GM23338 (cell line): ENCODE results near the gene FHOD1. TPM values are rescaled to one million over a fixed set of nuclear protein-coding genes. Genes with fewer than 3 reads are reported as not detected.

Source experiments
- ATAC-seq: fragments of 200-7000 bp; cut with Tn5 transposase; 3 replicates; pipeline ENCODE4 v1.9.1; 2020
- DNase-seq: peaks from one replicate; pipeline ENCODE4 v3.0.0-alpha.2; 2015; ENCODE audit warnings: low spot score
- H2AFZ ChIP-seq: fragments of 200-600 bp; sonication (generic); 2 replicates; pipeline ENCODE4 v1.8.0; 2016; ENCODE audit warnings: antibody characterized with exemption, mild to moderate bottlenecking, moderate library complexity
- H3F3A ChIP-seq: fragments of 200-600 bp; sonication (generic); replicated peaks from 2 replicates; pipeline ENCODE4 v1.8.0; 2017; ENCODE audit warnings: antibody characterized with exemption, mixed run types, low read depth
- H3K27ac ChIP-seq: fragments of 200-600 bp; sonication (generic); 2 replicates; pipeline ENCODE4 v1.6.1; 2016; ENCODE audit warnings: low read depth
- H3K27me3 ChIP-seq: fragments of 200-600 bp; sonication (generic); 2 replicates; pipeline ENCODE4 v1.8.0; 2016; ENCODE audit warnings: mild to moderate bottlenecking, mixed run types, moderate library complexity; ENCODE audit not compliant: insufficient read depth
- H3K36me3 ChIP-seq: fragments of 200-600 bp; sonication (generic); 2 replicates; pipeline ENCODE4 v1.8.0; 2016; ENCODE audit warnings: mild to moderate bottlenecking; ENCODE audit not compliant: insufficient read depth
- H3K4me1 ChIP-seq: fragments of 200-600 bp; sonication (generic); 2 replicates; pipeline ENCODE4 v1.8.0; 2016; ENCODE audit warnings: mild to moderate bottlenecking, moderate library complexity; ENCODE audit not compliant: insufficient read depth
- H3K4me2 ChIP-seq: fragments of 200-600 bp; sonication (generic); 2 replicates; pipeline ENCODE4 v1.7.1; 2017; ENCODE audit warnings: mixed run types
- H3K4me3 ChIP-seq: fragments of 200-600 bp; sonication (generic); 2 replicates; pipeline ENCODE4 v1.6.1; 2016; ENCODE audit warnings: mixed run types
- H3K79me2 ChIP-seq: fragments of 200-600 bp; sonication (generic); replicated peaks from 2 replicates; pipeline ENCODE4 v1.8.0; 2017; ENCODE audit warnings: mild to moderate bottlenecking; ENCODE audit not compliant: insufficient read depth
- H3K9me2 ChIP-seq: fragments of 200-600 bp; sonication (generic); 2 replicates; pipeline ENCODE4 v1.8.0; 2017; ENCODE audit not compliant: insufficient read depth
- H4K20me1 ChIP-seq: fragments of 200-600 bp; sonication (generic); replicated peaks from 2 replicates; pipeline ENCODE4 v1.8.0; 2017; ENCODE audit warnings: mild to moderate bottlenecking; ENCODE audit not compliant: insufficient read depth
- H3K27ac Mint-ChIP-seq: 2 replicates; pipeline ENCODE4 v1.8.0; 2020; ENCODE audit warnings: inconsistent platforms, mild to moderate bottlenecking, moderate library complexity, mixed read lengths
- H3K27me3 Mint-ChIP-seq: 3 replicates; pipeline ENCODE4 v1.8.0; 2022; ENCODE audit warnings: low read depth, mild to moderate bottlenecking, moderate library complexity, mixed read lengths, inconsistent platforms; ENCODE audit not compliant: insufficient read depth, poor library complexity
- H3K36me3 Mint-ChIP-seq: 3 replicates; pipeline ENCODE4 v1.8.0; 2021; ENCODE audit warnings: low read depth, mild to moderate bottlenecking, inconsistent platforms, moderate library complexity, mixed read lengths
- H3K4me1 Mint-ChIP-seq: 3 replicates; pipeline ENCODE4 v1.8.0; 2020; ENCODE audit warnings: mild to moderate bottlenecking, inconsistent platforms, mixed read lengths
- H3K4me3 Mint-ChIP-seq: 3 replicates; pipeline ENCODE4 v1.8.0; 2021; ENCODE audit warnings: moderate library complexity, mild to moderate bottlenecking, inconsistent platforms, mixed read lengths
- H3K9me3 Mint-ChIP-seq: 3 replicates; pipeline ENCODE4 v1.8.0; 2020; ENCODE audit warnings: moderate library complexity, mild to moderate bottlenecking, inconsistent platforms, mixed read lengths
- CREB1 ChIP-seq: fragments of 250-450 bp; sonication (Bioruptor Pico); IDR thresholded peaks from 2 replicates; pipeline ENCODE4 v1.5.0; 2020; ENCODE audit warnings: low read depth, mild to moderate bottlenecking, moderate library complexity
- ETS1 ChIP-seq: IDR thresholded peaks from 2 replicates; pipeline ENCODE4 v1.6.1; 2016; ENCODE audit warnings: antibody characterized with exemption
- EZH2 ChIP-seq: fragments of 200-600 bp; sonication (generic); IDR thresholded peaks from one replicate; pipeline ENCODE4 v1.8.0; 2017; ENCODE audit warnings: antibody characterized with exemption, mild to moderate bottlenecking, low read depth; ENCODE audit not compliant: unreplicated experiment
- EZH2phosphoT487 ChIP-seq: fragments of 200-600 bp; sonication (generic); IDR thresholded peaks from one replicate; pipeline ENCODE4 v1.8.1; 2018; ENCODE audit warnings: antibody characterized with exemption; ENCODE audit not compliant: unreplicated experiment
- JUNB ChIP-seq: IDR thresholded peaks from one replicate; pipeline ENCODE4 v1.6.1; 2016; ENCODE audit warnings: antibody characterized with exemption; ENCODE audit not compliant: unreplicated experiment
- NANOG ChIP-seq: IDR thresholded peaks from 2 replicates; pipeline ENCODE4 v1.6.1; 2016; ENCODE audit warnings: antibody characterized with exemption, borderline replicate concordance
- POLR2AphosphoS5 ChIP-seq: IDR thresholded peaks from 2 replicates; pipeline ENCODE4 v1.6.1; 2016; ENCODE audit warnings: antibody characterized with exemption, low read depth
- REST ChIP-seq: IDR thresholded peaks from one replicate; pipeline ENCODE4 v1.6.1; 2018; ENCODE audit warnings: antibody characterized with exemption; ENCODE audit not compliant: unreplicated experiment
- STAT1 ChIP-seq: IDR thresholded peaks from one replicate; pipeline ENCODE4 v1.6.1; 2016; ENCODE audit warnings: antibody characterized with exemption; ENCODE audit not compliant: unreplicated experiment
- ZNF114 ChIP-seq: fragments of 250-450 bp; sonication (Bioruptor Pico); IDR thresholded peaks from 2 replicates; pipeline ENCODE4 v1.5.0; 2020; ENCODE audit warnings: mild to moderate bottlenecking, moderate library complexity
- ZNF331 ChIP-seq: fragments of 250-450 bp; sonication (Bioruptor Pico); IDR thresholded peaks from 2 replicates; pipeline ENCODE4 v1.5.0; 2020; ENCODE audit warnings: low read depth, mild to moderate bottlenecking, moderate library complexity
- polyA plus RNA-seq: library from polyadenylated mRNA; unstranded; fragments of >200 nt; fragmentation: Nextera tagmentation; extraction: Ambion mirVana; gene quantifications from 2 replicates; pipeline ENCODE4 v1.2.1, GENCODE V29; 2016
- total RNA-seq: library from RNA; depleted of rRNA; stranded (reverse); fragments of >200 nt; shearing (Covaris generic); gene quantifications from 2 replicates; pipeline ENCODE4 v1.2.3, GENCODE V29; 2014
- TF ChIP-seq, protein P1 (sequence below), 2 experiments: fragments of 200-600 bp in 1 of 2; sonication (generic) in 1 of 2; conservative IDR thresholded peaks; 2 replicates each; pipeline versions ENCODE4 v1.5.1 to v1.6.1; 2016 to 2017; ENCODE audit warnings: antibody characterized with exemption in 2 of 2, low read depth in 2 of 2, mild to moderate bottlenecking in 2 of 2, moderate library complexity in 1 of 2
- TF ChIP-seq, protein P2 (sequence below): fragments of 250-450 bp; sonication (Bioruptor Pico); IDR thresholded peaks from 2 replicates; pipeline ENCODE4 v1.5.0; 2020; ENCODE audit warnings: mild to moderate bottlenecking, moderate library complexity

FHOD1 gene
- total and polyA plus RNA-seq, 2 experiments from 2014 or later = 26.2 to 52.7 TPM

- Mint-ChIP-seq H3K4me3 (no peak overlapping the region), H3K36me3 (no peaks in the 10 kb centered on the region)
- H3K27me3 ChIP-seq = no peaks in the 10 kb centered on the region
Observed at GRCh38 chr16:67209565-67209964, 37.7 kb downstream of the FHOD1 start.

More at GRCh38 chr16:67209565-67209964, 37.7 kb downstream of the FHOD1 start:
- no peaks in the 10 kb centered on the region for H3F3A ChIP-seq
- Mint-ChIP-seq H3K4me1 (peaks cover 5% of the 10 kb centered on the region; the same call in 2 of the 3 replicates), H3K27me3 (peaks cover 12% of the 10 kb centered on the region), H3K9me3 (no peaks in the 10 kb centered on the region), H3K27ac (no peak overlapping the region)
- no peak overlapping the region for H3K4me3 ChIP-seq
- no peak overlapping the region for H2AFZ ChIP-seq
- no peak overlapping the region for H3K27ac ChIP-seq
- no peak overlapping the region for H3K4me2 ChIP-seq
- DNase-seq (no peak), ATAC-seq (no peak)
- H3K79me2 ChIP-seq = no peaks in the 10 kb centered on the region
- H3K36me3 ChIP-seq = no peaks in the 10 kb centered on the region
- no peaks in the 10 kb centered on the region for H3K4me1 ChIP-seq
- H3K9me2 ChIP-seq = no peaks in the 10 kb centered on the region
- no peak for TF ChIP-seq REST
- no peak for TF ChIP-seq ZNF114 (CRISPR knock-in tag)
- TF ChIP-seq, protein P1, sequence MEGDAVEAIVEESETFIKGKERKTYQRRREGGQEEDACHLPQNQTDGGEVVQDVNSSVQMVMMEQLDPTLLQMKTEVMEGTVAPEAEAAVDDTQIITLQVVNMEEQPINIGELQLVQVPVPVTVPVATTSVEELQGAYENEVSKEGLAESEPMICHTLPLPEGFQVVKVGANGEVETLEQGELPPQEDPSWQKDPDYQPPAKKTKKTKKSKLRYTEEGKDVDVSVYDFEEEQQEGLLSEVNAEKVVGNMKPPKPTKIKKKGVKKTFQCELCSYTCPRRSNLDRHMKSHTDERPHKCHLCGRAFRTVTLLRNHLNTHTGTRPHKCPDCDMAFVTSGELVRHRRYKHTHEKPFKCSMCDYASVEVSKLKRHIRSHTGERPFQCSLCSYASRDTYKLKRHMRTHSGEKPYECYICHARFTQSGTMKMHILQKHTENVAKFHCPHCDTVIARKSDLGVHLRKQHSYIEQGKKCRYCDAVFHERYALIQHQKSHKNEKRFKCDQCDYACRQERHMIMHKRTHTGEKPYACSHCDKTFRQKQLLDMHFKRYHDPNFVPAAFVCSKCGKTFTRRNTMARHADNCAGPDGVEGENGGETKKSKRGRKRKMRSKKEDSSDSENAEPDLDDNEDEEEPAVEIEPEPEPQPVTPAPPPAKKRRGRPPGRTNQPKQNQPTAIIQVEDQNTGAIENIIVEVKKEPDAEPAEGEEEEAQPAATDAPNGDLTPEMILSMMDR (conservative IDR thresholded peaks at IDR 0.05; ENCODE audit: low read depth in 2 of 2) = no peak
- no peak for TF ChIP-seq JUNB
- TF ChIP-seq CREB1 (CRISPR knock-in tag) = no peak
- no peak for TF ChIP-seq EZH2phosphoT487
- no peak for TF ChIP-seq EZH2
- TF ChIP-seq ETS1 = no peak
- TF ChIP-seq NANOG = no peak
- no peak for TF ChIP-seq STAT1
- TF ChIP-seq, protein P2, sequence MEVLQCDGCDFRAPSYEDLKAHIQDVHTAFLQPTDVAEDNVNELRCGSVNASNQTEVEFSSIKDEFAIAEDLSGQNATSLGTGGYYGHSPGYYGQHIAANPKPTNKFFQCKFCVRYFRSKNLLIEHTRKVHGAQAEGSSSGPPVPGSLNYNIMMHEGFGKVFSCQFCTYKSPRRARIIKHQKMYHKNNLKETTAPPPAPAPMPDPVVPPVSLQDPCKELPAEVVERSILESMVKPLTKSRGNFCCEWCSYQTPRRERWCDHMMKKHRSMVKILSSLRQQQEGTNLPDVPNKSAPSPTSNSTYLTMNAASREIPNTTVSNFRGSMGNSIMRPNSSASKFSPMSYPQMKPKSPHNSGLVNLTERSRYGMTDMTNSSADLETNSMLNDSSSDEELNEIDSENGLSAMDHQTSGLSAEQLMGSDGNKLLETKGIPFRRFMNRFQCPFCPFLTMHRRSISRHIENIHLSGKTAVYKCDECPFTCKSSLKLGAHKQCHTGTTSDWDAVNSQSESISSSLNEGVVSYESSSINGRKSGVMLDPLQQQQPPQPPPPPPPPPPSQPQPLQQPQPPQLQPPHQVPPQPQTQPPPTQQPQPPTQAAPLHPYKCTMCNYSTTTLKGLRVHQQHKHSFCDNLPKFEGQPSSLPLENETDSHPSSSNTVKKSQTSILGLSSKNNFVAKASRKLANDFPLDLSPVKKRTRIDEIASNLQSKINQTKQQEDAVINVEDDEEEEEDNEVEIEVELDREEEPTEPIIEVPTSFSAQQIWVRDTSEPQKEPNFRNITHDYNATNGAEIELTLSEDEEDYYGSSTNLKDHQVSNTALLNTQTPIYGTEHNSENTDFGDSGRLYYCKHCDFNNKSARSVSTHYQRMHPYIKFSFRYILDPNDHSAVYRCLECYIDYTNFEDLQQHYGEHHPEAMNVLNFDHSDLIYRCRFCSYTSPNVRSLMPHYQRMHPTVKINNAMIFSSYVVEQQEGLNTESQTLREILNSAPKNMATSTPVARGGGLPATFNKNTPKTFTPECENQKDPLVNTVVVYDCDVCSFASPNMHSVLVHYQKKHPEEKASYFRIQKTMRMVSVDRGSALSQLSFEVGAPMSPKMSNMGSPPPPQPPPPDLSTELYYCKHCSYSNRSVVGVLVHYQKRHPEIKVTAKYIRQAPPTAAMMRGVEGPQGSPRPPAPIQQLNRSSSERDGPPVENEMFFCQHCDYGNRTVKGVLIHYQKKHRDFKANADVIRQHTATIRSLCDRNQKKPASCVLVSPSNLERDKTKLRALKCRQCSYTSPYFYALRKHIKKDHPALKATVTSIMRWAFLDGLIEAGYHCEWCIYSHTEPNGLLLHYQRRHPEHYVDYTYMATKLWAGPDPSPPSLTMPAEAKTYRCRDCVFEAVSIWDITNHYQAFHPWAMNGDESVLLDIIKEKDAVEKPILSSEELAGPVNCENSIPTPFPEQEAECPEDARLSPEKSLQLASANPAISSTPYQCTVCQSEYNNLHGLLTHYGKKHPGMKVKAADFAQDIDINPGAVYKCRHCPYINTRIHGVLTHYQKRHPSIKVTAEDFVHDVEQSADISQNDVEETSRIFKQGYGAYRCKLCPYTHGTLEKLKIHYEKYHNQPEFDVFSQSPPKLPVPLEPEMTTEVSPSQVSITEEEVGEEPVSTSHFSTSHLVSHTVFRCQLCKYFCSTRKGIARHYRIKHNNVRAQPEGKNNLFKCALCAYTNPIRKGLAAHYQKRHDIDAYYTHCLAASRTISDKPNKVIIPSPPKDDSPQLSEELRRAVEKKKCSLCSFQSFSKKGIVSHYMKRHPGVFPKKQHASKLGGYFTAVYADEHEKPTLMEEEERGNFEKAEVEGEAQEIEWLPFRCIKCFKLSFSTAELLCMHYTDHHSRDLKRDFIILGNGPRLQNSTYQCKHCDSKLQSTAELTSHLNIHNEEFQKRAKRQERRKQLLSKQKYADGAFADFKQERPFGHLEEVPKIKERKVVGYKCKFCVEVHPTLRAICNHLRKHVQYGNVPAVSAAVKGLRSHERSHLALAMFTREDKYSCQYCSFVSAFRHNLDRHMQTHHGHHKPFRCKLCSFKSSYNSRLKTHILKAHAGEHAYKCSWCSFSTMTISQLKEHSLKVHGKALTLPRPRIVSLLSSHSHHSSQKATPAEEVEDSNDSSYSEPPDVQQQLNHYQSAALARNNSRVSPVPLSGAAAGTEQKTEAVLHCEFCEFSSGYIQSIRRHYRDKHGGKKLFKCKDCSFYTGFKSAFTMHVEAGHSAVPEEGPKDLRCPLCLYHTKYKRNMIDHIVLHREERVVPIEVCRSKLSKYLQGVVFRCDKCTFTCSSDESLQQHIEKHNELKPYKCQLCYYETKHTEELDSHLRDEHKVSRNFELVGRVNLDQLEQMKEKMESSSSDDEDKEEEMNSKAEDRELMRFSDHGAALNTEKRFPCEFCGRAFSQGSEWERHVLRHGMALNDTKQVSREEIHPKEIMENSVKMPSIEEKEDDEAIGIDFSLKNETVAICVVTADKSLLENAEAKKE (CRISPR knock-in tag) = no peak
- TF ChIP-seq POLR2AphosphoS5 = no peak
- TF ChIP-seq ZNF331 = no peak
- H4K20me1 ChIP-seq = no peaks in the 10 kb centered on the region; the same call in 1 of the 2 replicates
